Epithelial cell of alveolus of lung (primary cell): ENCODE results near the gene MRM2. TPM values are rescaled to one million over a fixed set of nuclear protein-coding genes. Genes with fewer than 3 reads are reported as not detected.

Source experiments
- total RNA-seq: library from RNA; depleted of rRNA; stranded (reverse); fragments of >200 nt; gene quantifications from 2 replicates; pipeline ENCODE4 v1.2.1, GENCODE V29; 2015

MRM2 gene
- total RNA-seq: 18.9 and 25.9 TPM in 2 replicates

DNA sequence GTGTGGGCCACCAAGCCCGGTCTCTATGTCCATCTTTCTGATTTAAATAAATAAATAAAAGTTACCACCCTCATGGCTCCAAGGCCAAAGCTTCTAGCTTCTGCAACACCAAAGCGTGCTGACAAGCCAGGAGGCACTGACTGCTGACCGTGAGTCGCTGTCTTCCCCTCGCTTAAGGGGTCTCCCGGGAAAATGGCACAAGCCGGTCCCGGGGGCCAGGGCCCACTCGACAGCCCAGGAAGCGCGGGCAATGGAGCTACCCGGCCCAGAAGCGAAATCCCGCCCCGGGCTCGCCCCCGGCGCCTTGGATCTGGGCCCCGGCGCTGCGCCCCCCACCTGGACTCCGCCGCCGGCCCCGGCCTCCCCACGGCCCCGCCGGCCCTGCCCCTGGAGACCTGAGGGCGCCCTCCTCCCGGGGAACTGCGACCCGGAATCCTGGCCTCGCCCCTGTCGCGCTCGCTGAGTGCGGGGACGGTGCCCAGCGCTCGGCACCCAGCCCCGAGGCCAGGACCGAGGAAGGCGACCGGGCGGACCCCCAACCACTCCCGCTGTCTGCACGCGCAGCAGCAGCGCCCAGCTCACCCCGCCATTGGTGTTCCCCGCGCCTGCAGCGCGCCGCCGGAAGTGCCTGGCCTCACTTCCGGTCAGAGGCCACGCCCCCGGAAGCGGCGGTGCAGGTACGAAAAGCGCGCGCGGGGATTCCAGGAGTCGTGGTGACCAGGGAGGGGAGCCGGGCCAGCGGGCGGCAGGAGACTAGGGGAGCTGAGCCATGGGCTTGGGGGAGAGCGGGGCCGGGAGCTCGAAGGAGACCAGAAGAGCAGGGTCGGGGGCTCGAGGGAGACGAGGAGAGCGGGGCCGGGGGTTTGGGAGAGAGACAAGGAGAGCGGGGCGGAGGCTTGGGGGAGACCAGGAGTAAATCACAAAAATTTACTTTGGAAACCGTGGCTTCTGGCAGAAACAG is at the start of gene MRM2, which contains the start of gene NUDT1:
Gene MRM2 (minus strand): TSS at position 626 of the 961 bp plus-strand sequence. CDS start 36 bp downstream, at position 590.
Gene NUDT1 (plus strand): TSS at position 647 of the 961 bp plus-strand sequence. CDS start 2,349 bp downstream, outside the sequence.

DNA sequence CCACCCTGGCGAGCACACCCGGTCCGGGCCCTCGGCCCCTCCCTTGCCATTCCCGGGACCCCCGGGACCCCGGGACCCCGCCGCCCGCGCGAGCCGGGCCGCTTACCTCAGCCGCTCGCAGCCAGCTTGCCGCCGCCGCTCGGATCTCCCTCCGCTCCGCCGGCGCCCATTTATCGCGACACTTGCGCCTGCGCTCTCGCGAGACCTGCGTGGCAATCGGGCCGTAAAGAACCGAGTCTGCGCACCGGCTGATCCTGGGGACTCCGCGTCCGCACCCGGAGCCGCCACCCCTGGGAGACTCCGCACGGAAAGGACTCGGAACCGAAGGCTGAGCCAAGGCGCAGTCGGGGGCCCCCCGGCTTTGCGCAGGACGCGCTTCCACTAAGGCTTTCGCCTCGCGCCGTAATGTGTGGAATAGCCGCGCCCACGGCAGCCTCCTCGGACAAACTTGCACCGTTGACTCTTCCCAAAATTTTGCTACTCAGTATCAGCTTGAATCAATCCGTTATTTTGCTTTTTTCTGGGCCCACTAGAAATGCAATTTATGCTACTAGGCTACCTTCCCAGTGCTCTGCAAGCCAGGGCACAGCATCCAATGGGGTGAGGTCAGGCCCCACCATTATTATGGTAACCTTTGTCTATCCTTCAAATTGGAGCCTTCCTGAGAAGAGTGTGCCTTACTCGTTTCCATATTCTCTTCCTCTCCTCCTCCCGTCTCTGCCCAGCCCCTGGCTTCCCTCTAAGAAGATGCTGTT is 9.1 kb downstream of the MRM2 start, which contains the start of gene MAD1L1:
Gene MAD1L1 (minus strand): TSS at position 180 of the 755 bp plus-strand sequence. CDS start 2,812 bp downstream, outside the sequence.

Other genes starting within 250 kb of the MRM2 start
- gene MAD1L1, start 9.3 kb downstream of the MRM2 start, total RNA-seq: 24.4 and 35.4 TPM in 2 replicates
- 17.6 and 67.5 TPM in 2 replicates for gene NUDT1, start within 50 bp of the MRM2 start, total RNA-seq
- 32.1 and 45.9 TPM in 2 replicates for gene SNX8, start 72.2 kb upstream of the MRM2 start, total RNA-seq
- gene EIF3B, start 112.6 kb upstream of the MRM2 start, total RNA-seq: 83.0 and 133 TPM in 2 replicates
- 9.3 and 21.6 TPM in 2 replicates for gene CHST12, start 161.4 kb upstream of the MRM2 start, total RNA-seq
- not detected in 2 replicates for gene GRIFIN, start 234.2 kb upstream of the MRM2 start, total RNA-seq